HG03064 (cell line): Measurements from ENCODE around the gene NDUFC1.
"Not testable (repeated sequence)": the region's sequence is repeated elsewhere in the genome, so short reads cannot be mapped to it uniquely, and the experiment has no call there.

Experiments used
- ATAC-seq: cut with Tn5 transposase; IDR thresholded peaks from one replicate; pipeline ENCODE4 v1.9.1; 2021; ENCODE audit warnings: low read depth; ENCODE audit not compliant: unreplicated experiment

Gene NDUFC1

DNA sequence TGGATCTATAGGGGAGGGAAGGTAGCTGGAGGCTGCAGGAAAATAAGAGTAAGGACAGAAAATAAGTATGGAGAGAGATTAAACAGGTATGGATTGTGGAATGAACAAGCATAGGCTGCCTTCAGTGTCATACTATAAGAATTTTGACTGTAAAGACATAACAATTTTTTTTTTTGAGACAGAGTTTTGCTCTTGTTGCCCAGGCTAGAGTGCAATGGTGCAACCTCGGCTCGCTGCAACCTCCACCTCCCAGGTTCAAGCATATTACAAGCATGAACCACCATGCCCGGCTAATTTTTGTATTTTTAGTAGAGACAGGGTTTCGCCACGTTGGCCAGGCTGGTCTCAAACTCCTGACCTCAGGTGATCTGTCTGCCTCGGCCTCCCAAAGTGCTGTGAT is 46.7 kb downstream of the NDUFC1 start:
- ATAC-seq, result not testable (repeated sequence)

DNA sequence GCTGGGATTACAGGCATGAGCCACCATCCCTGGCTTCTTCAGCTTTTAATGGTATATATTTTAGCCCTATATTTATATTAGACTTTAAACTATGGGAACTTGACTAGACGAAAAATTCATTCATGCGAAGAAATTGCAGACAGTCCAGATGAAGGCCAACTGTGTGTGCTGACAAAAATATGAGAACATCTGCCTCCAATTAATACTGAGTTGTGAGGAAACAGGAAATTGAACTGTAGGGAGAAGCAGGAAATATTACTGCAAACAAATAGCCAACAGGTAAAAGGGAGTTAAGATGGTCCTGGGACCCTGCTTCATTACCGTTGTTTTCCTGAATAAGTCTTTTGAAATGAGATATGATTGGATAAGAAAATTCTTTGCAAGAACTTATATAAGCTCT is 48.6 kb downstream of the NDUFC1 start:
- no peak for ATAC-seq

DNA sequence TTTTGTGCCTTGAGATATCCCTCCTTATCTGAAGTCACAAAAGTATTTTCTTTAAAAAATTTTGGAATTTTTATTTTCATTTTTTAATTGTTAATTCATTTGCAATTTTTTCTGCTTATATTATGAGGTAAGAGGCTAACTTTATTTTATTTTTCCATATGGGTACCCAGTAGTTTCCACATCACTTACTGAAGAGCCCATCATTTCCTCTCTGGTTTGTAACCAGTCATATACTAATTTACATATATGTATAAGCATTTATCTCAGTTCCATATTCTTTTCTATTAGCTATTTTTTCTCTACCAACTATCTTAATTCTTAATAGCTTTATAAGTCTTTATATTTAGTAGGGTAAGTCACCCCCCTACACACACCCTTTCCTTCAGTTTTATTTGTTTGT is 49.2 kb downstream of the NDUFC1 start:
- no peak for ATAC-seq

DNA sequence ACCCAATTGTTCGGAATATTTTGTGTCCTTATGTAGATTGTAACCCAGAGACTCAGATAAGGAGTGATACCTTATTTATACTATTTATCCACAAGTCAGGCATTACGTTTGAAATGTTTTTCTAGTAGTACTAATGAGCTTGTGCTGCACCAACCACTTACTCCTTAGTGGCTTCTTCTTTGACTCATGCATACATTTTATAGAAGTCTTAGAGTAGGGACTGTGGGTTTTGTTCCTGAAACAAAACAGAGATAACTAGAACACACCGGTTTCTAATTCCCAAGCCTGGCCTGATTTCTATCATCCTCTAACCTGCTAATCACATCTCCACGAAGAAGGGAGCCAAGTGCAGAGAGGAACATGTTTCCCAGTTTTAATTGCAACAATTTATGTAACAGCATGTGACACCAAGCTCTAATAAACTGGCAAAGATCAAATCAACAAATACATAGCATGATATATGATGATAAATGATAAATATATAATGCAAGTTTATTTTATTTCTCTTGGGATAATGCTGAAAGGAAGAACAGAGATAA is 54.5 kb downstream of the NDUFC1 start:
- ATAC-seq, result no peak

DNA sequence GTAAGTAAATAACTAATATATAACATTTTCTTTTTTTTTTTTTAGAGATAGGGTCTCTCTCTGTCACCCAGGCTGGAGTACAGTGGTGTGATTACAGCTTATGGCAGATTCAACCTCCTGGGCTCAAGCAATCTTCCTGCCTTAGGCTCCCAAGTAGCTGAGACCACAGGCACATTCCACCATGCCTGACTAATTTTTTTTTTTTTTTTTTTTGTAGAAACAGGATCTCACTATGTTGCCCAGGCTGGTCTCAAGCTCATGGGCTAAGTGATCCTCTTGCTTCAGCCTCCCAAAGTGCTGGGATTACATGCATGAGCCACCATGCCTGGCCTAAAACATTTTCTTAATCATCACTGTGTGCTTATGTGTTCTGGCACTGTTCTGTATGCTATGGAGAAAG is 55.0 kb downstream of the NDUFC1 start:
- no peak for ATAC-seq

DNA sequence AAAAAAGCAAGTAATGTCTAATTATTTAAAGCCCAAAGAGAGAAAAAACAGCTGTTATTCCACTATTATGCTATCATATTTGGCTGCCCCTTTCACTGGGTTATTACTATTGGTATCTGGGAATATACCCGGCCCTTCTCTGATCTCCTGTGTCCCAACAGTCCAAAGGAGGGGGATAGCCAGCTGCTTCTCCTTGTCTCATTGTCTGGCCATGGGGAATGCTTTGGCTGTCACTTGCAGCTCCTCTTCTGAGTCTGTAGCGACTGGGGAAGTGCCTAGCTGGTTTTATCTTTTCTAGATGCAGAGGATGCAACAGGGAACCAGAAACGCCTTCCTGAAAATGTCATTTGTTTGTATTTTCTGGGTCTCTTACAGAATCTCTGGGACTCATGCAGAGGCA is 56.1 kb downstream of the NDUFC1 start:
- ATAC-seq, result no peak

DNA sequence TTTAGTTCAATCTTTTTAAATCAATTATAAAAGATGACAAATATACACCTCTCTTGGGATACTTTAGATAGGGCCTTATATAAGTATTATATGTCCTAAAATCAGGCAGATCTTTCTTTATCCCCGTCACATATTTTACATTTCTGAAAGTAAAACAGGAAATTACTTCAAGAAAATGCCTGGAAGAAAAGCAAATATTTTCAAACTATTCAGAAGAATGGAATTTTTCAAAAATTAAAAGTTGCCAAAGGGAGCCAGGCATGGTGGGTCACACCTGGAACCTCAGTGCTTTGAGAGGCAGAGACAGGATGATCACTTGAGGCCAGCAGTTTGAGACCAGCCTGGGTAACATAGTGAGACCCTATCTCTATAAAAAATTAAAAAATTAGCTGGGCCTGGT is 56.7 kb downstream of the NDUFC1 start:
- ATAC-seq, result no peak

DNA sequence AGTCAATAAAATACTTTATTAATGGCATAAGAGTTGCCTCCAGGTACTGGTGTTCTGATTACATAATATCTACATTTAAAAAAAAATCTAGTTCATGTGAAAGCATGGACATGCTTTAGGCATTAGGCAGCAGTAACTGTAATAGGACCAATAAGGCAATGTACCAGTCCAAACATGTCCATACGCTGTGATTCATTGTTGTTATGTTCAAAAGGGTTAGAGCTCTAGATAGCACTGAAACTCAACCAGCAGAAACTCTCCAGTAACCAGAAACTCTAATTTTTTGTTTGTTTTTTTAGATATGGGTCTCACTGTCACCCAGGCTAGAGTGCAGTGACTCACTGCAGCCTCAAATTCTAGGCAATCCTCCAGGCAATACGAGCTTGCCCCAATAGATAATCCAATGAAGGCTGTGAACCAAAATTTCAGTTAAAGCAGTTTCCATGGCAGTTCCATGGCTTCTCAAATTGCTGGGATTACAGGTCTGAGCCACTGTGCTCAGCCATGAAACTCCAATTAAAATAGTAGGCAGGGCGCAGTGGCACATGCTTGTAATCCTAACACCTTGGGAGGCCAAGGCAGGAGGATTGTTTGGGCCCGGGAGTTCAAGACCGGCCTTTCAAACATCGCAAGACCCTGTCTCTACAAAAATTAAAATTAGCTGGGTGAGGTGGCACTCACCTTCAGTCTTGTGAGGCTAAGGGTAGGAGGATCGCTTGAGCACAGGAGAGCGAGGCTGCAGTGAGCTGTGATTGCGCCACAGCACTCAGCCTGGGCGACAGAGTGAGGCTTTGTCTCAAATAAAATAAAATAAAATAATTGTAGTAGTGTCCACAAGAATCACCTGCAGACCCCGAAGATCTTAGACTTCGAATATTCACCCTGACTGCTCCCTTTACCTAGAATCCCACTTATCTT is 58.6 kb downstream of the NDUFC1 start:
- ATAC-seq, result no peak

DNA sequence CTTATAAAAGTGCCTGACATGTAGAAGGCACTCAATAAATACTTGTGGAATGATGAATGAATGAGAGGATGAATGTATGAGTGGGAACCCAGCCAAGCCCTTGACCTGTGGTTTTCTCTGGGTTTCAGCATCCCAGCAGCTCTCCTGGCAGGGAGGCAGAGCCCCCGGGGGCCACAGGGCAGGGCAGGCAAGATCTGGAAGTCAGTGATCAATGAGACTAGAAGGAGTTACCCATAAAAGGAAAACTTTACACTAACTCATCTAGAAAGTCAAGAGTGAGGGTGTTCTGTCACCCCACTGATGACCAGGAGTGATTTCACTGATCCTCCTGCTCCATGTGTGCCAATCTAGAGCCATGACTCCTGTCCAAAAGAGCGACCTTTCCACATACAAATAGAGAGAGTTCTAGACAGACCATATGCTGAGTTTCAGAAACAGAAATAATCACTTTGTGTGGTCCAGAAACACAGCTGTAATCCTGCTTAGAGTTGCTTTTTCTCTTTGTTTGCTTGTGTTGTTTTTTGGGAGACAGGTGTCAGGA is 59.7 kb downstream of the NDUFC1 start:
- ATAC-seq, result no peak

DNA sequence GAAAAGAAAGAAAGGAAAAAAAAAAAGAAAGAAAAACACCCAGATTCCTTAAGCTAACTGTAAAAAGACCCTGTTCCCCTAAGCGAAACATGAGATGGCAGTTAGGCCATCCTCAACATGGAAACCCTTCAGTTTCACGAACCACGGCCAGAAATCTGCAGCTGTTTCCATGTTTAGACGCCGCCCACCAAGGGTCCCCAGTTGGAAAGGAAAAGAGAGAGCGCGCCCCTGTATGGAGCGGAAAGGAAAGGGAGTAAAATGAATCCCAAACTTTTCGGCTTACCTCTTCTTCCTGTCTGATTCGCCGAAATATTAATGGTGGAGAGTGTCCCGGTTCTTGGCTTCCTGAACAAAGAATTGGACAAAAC is 60.5 kb downstream of the NDUFC1 start:
- no peak for ATAC-seq

DNA sequence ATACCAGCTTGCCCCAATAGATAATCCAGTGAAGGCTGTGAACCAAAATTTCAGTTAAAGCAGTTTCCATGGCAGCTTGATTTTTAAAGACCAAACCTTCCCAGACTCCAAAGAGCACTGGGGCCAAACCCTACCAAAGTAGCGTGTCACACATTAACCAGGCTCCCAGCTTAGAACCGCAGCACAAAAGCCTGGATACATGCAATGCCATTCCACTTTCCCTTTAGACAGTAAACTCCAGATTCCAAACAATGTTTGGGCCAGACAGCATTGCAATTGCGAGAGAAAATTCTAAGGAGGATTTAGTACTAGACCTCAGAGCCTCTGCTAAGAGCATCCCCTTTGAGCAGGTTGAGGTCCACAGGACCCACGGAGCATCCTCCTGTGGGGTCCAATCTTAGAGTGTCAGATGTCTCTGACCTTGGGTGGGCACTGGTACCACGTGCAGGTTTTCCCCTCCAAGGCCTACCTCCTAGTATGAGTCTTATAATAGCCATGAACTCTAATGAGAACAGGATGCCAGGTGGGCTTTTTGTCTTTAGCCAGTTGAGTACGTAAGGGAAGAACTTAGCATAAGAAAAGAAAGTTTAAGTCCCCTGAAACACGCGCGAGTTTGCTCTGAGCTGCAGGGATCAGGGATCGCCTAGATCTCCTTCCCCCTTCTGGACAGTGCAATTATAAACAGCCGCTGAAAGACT is 61.0 kb downstream of the NDUFC1 start:
- ATAC-seq, result no peak
